Uterus (tissue), 2 donors: ENCODE measurements around the gene TMEM218.

Experiments used
- POLR2A ChIP-seq, 2 donors: fragments of 450-650 bp; IDR thresholded peaks; one replicate each; pipeline ENCODE4 v1.6.1; 2016; ENCODE audit warnings: antibody characterized with exemption in 2 of 2, mild to moderate bottlenecking in 1 of 2, moderate library complexity in 1 of 2
- TF ChIP-seq, protein P1 (sequence below), 4 experiments: fragments of 200-600 bp in 2 of 4; fragments of 450-650 bp in 2 of 4; sonication (generic) in 2 of 4; IDR thresholded peaks; one replicate each; pipeline ENCODE4 v1.5.1; 2016 to 2019; ENCODE audit warnings: antibody characterized with exemption in 4 of 4, mild to moderate bottlenecking in 2 of 4, moderate library complexity in 1 of 4

DNA sequence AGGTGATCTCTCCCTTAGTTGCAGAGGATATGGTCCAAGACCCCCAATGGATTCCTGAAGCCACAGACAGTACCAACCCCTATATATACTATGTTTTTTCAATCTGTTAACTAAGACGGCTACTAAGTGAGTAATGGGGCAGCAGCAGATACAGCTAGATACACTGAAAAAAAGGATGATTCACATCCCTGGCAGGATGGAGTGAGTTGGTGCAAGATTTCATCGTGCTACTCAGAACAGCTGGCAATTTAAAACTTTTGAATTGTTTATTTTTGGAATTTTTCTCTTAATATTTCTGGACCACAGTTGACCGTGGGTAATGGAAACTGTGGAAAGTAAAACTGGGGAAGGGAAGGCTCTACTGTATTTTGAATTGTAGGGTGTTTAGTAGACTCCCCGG lies 17.0 kb upstream of the TMEM218 start:
- TF ChIP-seq, protein P1, sequence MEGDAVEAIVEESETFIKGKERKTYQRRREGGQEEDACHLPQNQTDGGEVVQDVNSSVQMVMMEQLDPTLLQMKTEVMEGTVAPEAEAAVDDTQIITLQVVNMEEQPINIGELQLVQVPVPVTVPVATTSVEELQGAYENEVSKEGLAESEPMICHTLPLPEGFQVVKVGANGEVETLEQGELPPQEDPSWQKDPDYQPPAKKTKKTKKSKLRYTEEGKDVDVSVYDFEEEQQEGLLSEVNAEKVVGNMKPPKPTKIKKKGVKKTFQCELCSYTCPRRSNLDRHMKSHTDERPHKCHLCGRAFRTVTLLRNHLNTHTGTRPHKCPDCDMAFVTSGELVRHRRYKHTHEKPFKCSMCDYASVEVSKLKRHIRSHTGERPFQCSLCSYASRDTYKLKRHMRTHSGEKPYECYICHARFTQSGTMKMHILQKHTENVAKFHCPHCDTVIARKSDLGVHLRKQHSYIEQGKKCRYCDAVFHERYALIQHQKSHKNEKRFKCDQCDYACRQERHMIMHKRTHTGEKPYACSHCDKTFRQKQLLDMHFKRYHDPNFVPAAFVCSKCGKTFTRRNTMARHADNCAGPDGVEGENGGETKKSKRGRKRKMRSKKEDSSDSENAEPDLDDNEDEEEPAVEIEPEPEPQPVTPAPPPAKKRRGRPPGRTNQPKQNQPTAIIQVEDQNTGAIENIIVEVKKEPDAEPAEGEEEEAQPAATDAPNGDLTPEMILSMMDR (IDR thresholded peaks at IDR 0.05), result no peak
- no peak for TF ChIP-seq POLR2A (IDR thresholded peaks at IDR 0.05)
